Colon (tissue), 2 donors: ENCODE measurements around the gene TATDN3.
"Not testable (repeated sequence)": the region's sequence is repeated elsewhere in the genome, so short reads cannot be mapped to it uniquely, and the experiment has no call there.

Experiments
- FAIRE-seq: peaks from 2 replicates; lab custom pipeline; 2012; peaks lifted over from hg19 to GRCh38; lab: Jason Lieb, UNC
- donor health status: control.
- donor health status: control.

Gene TATDN3

DNA sequence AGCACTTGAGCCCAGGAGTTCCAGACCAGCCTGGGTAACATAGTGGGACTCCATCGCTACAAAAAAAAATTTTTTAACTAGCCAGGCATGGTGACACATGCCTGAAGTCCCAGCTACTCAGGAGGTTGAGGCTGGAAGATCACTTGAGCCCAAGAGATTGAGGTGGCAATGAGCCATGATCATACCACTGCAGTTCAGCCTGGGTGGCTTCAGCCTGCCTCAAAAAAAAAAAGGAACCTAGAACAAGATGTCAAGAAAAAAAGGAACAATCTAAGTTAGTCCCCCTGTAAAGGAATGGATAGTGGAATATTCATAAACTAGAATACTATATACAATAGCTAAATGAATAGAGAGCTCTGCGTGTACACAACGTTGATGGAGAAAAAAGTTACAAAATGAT is 14.5 kb upstream of the TATDN3 start:
- no peak for FAIRE-seq

GRCh38 chr1:212779086-212779485 is 12.6 kb upstream of the TATDN3 start:
- not testable (repeated sequence) for FAIRE-seq

DNA sequence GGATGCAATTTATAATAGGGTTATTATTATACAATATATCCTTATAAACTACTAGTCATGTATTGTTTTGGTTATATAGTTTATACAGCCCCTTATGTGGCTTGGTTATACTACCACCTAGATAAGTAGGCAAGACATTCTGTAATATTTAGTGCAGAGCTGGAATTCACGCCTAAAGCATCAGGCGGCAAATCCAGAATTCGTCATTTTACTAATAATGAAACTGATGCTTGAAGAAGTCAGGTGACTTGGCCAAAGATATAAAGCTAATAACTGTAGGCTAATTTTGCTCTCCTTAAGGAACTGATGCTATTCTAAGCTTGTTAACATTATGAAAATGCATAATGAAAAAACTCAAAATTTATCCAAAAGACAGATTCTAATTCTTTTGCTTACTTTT is 10.9 kb upstream of the TATDN3 start:
- FAIRE-seq: no peak

DNA sequence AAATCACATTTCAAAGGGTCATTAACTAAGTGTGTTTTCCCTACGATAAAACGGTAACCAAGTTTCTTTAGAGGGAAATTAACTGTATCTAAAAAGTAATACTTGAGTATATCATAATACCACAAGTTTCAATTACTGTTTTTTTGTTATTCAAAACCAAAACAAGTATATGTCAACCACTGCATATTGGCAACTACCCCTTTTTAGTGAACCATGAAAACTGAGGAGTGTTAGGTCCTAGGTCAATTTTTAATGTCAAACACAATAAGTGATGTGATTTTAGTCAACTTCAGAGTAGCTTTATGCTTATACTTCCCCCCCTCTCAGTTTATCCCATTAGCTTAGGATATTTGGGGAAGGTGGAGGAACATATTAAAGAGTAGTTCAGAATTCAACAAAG is 10.5 kb upstream of the TATDN3 start:
- no peak for FAIRE-seq

DNA sequence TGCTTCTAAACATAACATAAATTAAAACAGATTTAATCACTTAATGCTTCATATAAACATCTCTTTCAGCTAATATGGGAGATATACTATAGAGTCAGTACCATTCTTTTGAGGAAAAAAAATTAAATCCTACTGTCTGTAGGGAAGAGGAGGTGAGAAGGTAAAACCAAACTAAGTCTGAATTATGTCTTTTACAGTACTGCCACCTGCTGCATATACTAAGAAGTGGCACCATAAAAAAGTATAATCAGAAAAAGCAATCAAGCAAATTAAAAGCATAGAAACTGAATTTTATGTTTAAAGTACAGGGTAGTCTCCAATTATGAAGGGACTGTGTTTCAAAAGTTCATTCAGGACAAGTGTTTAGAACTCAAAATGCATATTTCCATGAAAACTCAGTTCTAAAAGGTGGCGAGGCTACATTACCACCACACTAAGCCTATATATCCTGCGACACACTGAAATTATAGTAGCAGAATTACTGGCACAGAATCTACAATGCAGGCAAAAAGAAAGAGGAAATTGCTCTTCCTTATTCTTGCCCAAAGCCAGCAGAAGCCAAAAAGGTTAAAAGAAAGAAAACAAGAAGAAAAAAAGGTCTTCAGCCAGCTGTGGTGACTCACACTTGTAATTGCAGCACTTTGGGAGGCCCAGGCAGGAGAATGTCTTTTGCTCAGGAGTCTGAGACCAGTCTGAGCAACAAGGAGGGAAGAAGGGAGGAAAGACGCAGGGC is 9.1 kb upstream of the TATDN3 start:
- FAIRE-seq: no peak

- FAIRE-seq: no peak
These were observed 7.7 kb upstream of the TATDN3 start for GRCh38 chr1:212783976-212784375.

DNA sequence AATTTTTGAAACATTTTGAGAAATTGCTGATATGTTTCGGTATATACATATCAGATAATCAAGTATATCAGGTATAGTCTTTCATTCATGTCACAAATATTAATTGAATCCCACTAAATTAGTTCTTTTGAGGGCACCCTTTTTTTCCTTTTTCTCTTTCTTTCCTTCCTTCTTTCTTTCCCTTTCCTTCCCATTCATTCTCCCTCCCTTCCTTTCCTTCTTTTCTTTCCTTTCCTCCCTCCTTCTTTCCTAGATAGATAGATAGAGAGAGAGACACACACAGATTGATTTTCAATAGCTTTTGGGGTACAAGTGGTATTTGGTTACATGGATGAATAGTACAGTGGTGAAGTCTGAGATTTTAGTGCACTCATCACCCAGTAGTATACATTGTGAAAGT is 5.8 kb upstream of the TATDN3 start:
- no peak for FAIRE-seq

DNA sequence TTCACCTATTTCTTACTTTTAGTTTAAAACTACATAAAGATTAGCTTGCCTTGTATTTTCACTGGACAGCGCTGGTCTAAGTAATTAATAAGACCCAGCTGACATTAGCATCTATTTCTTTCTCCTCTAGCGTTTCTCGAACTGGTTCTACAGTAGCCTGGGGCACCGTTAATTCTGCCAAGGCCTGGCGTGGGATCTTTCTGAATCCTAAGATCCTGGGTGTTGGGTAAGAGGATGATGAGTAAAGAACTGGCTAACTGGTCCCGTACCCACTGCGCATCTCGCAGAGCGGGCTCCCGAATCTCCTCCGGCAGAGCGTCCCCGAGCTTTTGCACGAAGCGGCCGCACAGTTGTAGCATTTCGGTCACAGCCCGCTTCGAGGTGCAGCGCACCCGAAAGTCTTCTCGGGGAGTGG is 426 bp upstream of the TATDN3 start:
- no peak for FAIRE-seq

GRCh38 chr1:212792396-212792908 is 758 bp downstream of the TATDN3 start:
- FAIRE-seq: no peak

- no peak for FAIRE-seq
These were observed 2.9 kb downstream of the TATDN3 start for GRCh38 chr1:212794561-212795014.

DNA sequence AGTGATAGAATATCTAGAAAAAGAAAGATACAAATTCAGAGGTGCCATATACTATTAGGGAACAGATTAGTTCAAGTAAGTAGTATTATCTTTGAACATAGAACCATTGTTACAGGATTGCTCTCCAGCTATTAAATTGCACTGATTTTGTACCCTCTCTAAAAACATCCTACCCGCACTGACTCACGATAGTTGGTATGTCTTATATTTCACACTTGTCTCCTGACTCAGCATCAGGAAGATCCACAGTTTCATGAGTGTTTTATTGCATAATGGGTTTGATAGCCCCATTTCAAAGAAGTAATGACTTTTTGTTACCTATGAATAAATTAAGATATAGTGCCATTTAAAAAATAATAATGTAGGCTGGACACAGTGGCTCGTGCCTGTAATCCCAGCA is 6.0 kb downstream of the TATDN3 start:
- FAIRE-seq: no peak

GRCh38 chr1:212805767-212806166 is 14.1 kb downstream of the TATDN3 start:
- FAIRE-seq: no peak

GRCh38 chr1:212814537-212815334 is 23.0 kb downstream of the TATDN3 start:
- FAIRE-seq: no peak

DNA sequence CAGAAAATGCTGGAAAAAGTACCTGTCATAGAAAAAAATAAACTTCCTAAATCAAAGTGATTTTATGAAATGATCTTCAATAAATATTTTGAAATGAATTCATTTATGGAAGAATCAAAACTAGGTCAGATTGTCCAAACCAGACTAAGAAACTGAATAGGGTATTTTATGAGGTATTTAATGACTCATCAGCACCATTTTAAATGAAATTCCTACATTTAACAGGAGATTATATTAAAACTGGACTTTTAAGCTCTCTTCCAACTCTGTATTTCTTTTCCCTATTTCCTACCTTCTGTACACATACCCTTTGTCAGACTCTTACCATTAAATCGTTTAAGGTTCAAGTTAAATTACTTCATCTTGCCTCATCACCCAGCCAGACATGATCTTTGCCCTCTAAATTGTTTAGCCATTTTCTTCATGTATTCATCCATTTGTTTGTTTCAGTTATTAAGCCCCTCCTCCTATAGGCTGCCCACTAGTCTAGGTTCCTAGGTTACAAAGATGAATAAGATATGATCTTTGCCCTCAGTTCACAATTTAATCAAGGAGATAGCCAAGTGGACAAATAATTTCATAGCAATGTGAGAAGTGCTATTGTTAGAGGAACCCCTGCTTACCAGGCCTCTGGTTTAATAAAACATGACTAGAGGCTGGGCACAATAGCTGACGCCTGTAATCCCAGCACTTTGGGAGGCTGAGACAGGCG is 25.0 kb downstream of the TATDN3 start:
- FAIRE-seq: no peak

GRCh38 chr1:212819726-212820125 is 28.0 kb downstream of the TATDN3 start:
- no peak for FAIRE-seq

DNA sequence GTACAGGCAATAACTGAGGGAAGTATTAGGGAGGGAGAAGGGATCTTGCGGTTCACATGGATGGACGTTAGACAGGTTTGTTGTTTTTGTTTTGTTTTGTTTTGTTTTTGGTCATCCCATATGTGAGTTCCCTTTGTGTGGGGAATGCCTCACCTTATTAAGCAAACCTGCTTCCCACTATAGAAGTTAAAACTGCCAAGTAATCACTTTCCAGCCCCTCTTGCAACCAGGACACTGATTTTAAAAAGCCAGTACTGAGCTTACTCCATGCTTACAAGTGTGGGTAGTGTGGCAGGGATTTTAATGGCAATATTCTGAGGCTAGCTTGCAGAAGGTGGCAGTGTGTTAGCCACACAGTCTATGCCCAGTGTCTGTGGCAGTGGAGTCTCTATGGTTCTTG is 29.3 kb downstream of the TATDN3 start:
- FAIRE-seq: no peak

DNA sequence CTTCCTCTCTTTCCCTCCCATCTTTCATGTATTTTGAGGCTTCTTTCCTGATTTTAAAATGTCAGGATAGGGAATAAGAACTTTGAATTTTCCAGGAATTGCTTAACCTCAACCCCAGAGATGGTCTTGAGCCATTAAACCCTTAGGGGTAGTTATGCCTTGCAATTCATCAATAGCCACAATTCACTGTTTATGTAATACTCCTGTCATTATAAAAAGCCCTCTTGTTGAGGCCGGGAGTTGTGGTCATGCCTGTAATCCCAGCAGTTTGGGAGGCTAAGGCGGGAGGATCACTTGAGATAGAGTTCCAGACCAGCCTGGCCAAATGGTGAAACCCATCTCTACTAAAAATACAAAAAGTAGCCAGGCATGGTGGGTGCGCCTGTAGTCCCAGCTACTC is 31.3 kb downstream of the TATDN3 start:
- FAIRE-seq: no peak

DNA sequence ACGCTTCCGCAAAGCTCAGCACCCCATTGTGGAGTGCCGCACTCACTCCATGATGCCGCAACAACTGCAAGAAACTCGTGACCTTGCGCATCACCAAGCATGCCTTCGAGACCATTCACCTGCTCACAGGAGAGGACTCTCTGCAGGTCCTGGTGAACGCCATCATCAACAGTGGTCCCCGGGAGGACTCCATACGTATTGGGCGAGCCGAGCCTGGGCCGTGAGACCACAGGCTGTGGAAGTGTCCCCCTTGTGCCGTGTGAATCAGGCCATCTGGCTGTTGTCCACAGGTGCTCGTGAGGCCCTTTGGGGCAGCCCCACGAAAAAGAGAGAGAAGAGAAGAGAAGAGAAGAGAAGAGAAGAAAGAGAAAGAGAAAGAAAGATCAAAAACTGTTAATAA is 32.5 kb downstream of the TATDN3 start:
- FAIRE-seq: no peak

- no peak for FAIRE-seq
These were observed 34.2 kb downstream of the TATDN3 start for GRCh38 chr1:212825798-212826452.

DNA sequence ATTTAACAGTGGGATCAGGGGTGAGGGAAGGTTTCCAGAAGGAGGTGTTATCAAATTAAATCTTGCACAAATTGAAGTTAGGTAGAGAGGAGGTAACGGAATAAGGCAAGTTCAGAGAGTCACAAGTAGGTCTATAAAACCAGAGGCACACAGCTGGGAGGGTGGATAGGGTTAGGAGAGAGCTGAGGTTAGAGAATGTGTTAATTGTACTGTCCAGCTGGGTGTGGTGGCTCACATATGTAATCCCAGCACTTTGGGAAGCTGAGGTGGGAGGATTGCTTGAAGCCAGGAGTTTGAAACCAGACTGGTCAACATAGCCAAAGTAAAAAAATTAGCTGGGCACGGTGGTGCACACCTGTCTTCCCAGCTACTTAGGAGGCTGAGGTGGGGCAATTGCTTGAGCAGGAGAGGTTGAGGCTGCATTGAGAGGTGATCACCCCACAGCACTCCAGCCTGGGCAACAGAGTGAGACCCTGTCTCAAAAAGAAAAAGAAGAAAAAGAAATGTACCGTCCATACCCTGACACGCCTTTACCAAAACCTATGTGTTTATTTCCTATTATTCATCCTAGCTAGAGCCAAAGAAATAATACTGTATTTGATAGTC is 35.6 kb downstream of the TATDN3 start:
- no peak for FAIRE-seq

DNA sequence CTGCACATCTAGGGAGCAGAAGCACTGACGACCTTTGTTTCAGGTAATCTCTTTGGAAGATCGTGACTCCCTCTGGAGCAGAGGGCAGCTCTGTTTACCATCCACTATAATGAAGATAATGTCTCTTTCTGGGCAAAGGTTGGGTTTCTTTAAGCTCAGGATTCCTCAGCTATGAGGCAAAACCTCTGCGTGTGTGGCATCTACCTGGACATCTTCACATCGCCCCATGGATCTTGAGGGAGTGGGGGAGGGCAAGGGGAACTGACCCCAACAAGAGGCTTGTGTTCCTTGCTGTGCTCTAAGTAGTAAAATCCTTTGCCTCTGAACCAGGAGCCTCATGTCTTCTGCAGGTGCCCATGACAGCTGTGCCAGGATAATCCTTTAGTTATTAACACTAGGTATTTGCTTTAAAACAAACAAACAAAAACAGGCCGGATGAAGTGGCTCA is 36.2 kb downstream of the TATDN3 start:
- FAIRE-seq: no peak

DNA sequence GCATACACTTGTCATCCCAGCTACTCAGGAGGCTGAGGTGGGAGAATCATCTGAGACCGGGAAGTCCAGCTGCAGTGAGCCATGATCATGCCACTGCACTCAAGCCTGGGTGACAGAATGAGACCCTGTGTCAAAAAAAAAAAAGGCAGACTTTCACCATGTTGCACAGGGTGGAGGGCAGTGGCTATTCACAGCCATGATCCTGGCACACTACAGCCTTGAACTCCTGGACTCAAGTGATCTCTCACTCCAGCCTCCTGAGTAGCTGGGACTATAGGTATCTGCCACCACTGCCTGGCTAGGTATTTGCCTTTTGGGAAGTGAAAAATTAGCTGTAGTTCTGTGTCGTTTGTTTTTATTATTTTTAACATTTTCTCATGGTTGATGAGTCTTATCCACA is 36.7 kb downstream of the TATDN3 start:
- FAIRE-seq: no peak
